HCT116 (cell line): ENCODE measurements around the gene ACSBG1. TPM values are rescaled to one million over a fixed set of nuclear protein-coding genes. Genes with fewer than 3 reads are reported as not detected.

Experiments used
- ATAC-seq: fragments of 200-7000 bp; cut with Tn5 transposase; 2 replicates; pipeline ENCODE4 v1.9.1; 2020; ENCODE audit warnings: mild to moderate bottlenecking, moderate library complexity
- BruUV-seq: library from RNA; stranded (reverse); fragments of 400-500 nt; replicated peaks from 2 replicates; lab custom pipeline; 2021; lab: Mats Ljungman, UMichigan
- CTCF ChIA-PET: fragments of 300-600 bp; sonication (Branson Sonifier 250); formaldehyde crosslinking; loops from one replicate; lab custom pipeline; 2021; ENCODE audit warnings: antibody characterized with exemption; lab: Charles Lee
- POLR2A ChIA-PET: fragments of 300-600, 350-600 bp; sonication (Branson Sonifier 250); formaldehyde crosslinking; loops from one replicate; lab custom pipeline; 2021; ENCODE audit warnings: antibody characterized with exemption; lab: Charles Lee
- RAD21 ChIA-PET, 2 experiments: fragments of 300-600 bp; sonication (Branson Sonifier 250); formaldehyde crosslinking; loops; one replicate each; lab custom pipeline; 2023; ENCODE audit warnings: low total read pairs in 2 of 2; ENCODE audit not compliant: uncharacterized antibody in 2 of 2, unreplicated experiment in 2 of 2, low non-redundant PET in 1 of 2; lab: Charles Lee
- DNase-seq: peaks from one replicate; pipeline ENCODE4 v3.0.0-alpha.2; 2010; ENCODE audit warnings: low read depth, low spot score
- H2AFZ ChIP-seq: fragments of 200-600 bp; shearing (Covaris generic), sonication (generic); 2 replicates; pipeline ENCODE4 v1.6.1; 2017; ENCODE audit warnings: low read depth, mixed run types, mixed read lengths, antibody characterized with exemption, low read length; ENCODE audit not compliant: poor library complexity, severe bottlenecking
- H3K27ac ChIP-seq: 2 replicates; pipeline ENCODE4 v1.5.1; 2012; ENCODE audit warnings: low read depth, low read length
- H3K27me3 ChIP-seq: fragments of 200-600 bp; sonication (generic); 2 replicates; pipeline ENCODE4 v1.6.1; 2016; ENCODE audit warnings: mixed run types, low read length, mixed read lengths; ENCODE audit not compliant: insufficient read depth
- H3K36me3 ChIP-seq, 2 experiments: fragments of 200-500 bp in 1 of 2; fragments of 200-600 bp in 1 of 2; sonication (Bioruptor generic) in 1 of 2; sonication (generic) in 1 of 2; 2 replicates each; pipeline versions ENCODE4 v1.5.1 to v1.6.1; 2014 to 2016; ENCODE audit warnings: low read length in 2 of 2, inconsistent platforms in 1 of 2, mixed read lengths in 1 of 2, mixed run types in 1 of 2; ENCODE audit not compliant: insufficient read depth in 2 of 2, control insufficient read depth in 1 of 2
- H3K4me1 ChIP-seq, 2 experiments: fragments of 200-600 bp in 1 of 2; sonication (generic) in 1 of 2; 2 replicates each; pipeline versions ENCODE4 v1.5.1 to v1.6.1; 2012 to 2017; ENCODE audit warnings: low read length in 2 of 2, inconsistent platforms in 1 of 2, mild to moderate bottlenecking in 1 of 2, mixed read lengths in 1 of 2, mixed run types in 1 of 2, moderate library complexity in 1 of 2; ENCODE audit not compliant: insufficient read depth in 2 of 2, control insufficient read depth in 1 of 2
- H3K4me2 ChIP-seq: fragments of 200-600 bp; sonication (generic); 2 replicates; pipeline ENCODE4 v1.6.1; 2017; ENCODE audit warnings: mixed run types, low read length, mixed read lengths
- H3K4me3 ChIP-seq, 2 experiments: fragments of 200-600 bp in 1 of 2; sonication (generic) in 1 of 2; replicated peaks in 1 of 2; 2 replicates each; pipeline ENCODE4 v1.5.1; 2011 to 2016; ENCODE audit warnings: low read length in 2 of 2, control low read depth in 1 of 2, low read depth in 1 of 2, mild to moderate bottlenecking in 1 of 2, mixed read lengths in 1 of 2, mixed run types in 1 of 2
- H3K79me2 ChIP-seq: fragments of 200-600 bp; sonication (generic); 2 replicates; pipeline ENCODE4 v1.6.1; 2017; ENCODE audit warnings: mild to moderate bottlenecking, mixed run types, low read length, moderate library complexity, mixed read lengths; ENCODE audit not compliant: insufficient read depth
- H3K9ac ChIP-seq: fragments of 200-600 bp; sonication (generic); 2 replicates; pipeline ENCODE4 v1.6.1; 2016; ENCODE audit warnings: low read length, mixed read lengths
- H3K9me2 ChIP-seq: fragments of 200-600 bp; sonication (generic), shearing (Covaris generic); 2 replicates; pipeline ENCODE4 v1.6.1; 2017; ENCODE audit warnings: mixed run types, mild to moderate bottlenecking, moderate library complexity; ENCODE audit not compliant: insufficient read depth
- H3K9me3 ChIP-seq, 2 experiments: fragments of 200-500 bp in 1 of 2; fragments of 200-600 bp in 1 of 2; sonication (Bioruptor generic) in 1 of 2; sonication (generic) in 1 of 2; 2 replicates each; pipeline ENCODE4 v1.6.1; 2014 to 2017; ENCODE audit warnings: low read length in 2 of 2, mixed read lengths in 2 of 2, inconsistent platforms in 1 of 2, low read depth in 1 of 2, mild to moderate bottlenecking in 1 of 2, mixed run types in 1 of 2, moderate library complexity in 1 of 2; ENCODE audit not compliant: control insufficient read depth in 1 of 2, insufficient read depth in 1 of 2
- H4K20me1 ChIP-seq: fragments of 200-600 bp; sonication (generic), shearing (Covaris generic); 2 replicates; pipeline ENCODE4 v1.6.1; 2017; ENCODE audit warnings: mixed run types, mild to moderate bottlenecking, moderate library complexity; ENCODE audit not compliant: insufficient read depth
- CBX3 ChIP-seq: IDR thresholded peaks from 2 replicates; pipeline ENCODE4 v1.6.1; 2012; ENCODE audit warnings: low read depth
- FOSL1 ChIP-seq: IDR thresholded peaks from 2 replicates; pipeline ENCODE4 v1.6.1; 2012; ENCODE audit warnings: low read depth
- JUND ChIP-seq: IDR thresholded peaks from 2 replicates; pipeline ENCODE4 v1.6.1; 2012
- POLR2A ChIP-seq: IDR thresholded peaks from 2 replicates; pipeline ENCODE4 v1.7.0; 2011; ENCODE audit warnings: borderline replicate concordance; ENCODE audit not compliant: insufficient read depth, insufficient read length; ENCODE audit errors: extremely low read depth
- POLR2AphosphoS5 ChIP-seq: IDR thresholded peaks from 2 replicates; pipeline ENCODE4 v1.6.1; 2011; ENCODE audit warnings: mild to moderate bottlenecking, low read depth, low read length, moderate library complexity
- RAD21 ChIP-seq: IDR thresholded peaks from 2 replicates; pipeline ENCODE4 v1.6.1; 2012; ENCODE audit warnings: low read depth, mild to moderate bottlenecking
- SIN3A ChIP-seq: IDR thresholded peaks from 2 replicates; pipeline ENCODE4 v1.6.1; 2012; ENCODE audit warnings: low read depth
- SRF ChIP-seq: IDR thresholded peaks from 2 replicates; pipeline ENCODE4 v1.6.1; 2012; ENCODE audit warnings: low read depth
- ZFX ChIP-seq: fragments of 450-650 bp; IDR thresholded peaks from 2 replicates; pipeline ENCODE4 v1.6.1; 2017
- intact Hi-C: fragments of 100-400 bp; cut with micrococcal nuclease; formaldehyde crosslinking; loops from 2 replicates; pipeline ENCODE4 v1.10.0; 2022
- total RNA-seq: library from RNA; stranded (reverse); gene quantifications from one replicate; pipeline ENCODE4 v1.2.1, GENCODE V29; 2021; ENCODE audit not compliant: unreplicated experiment
- TF ChIP-seq, protein P1 (sequence below): IDR thresholded peaks from 2 replicates; pipeline ENCODE4 v1.6.1; 2011; ENCODE audit warnings: mild to moderate bottlenecking, low read length, moderate library complexity; ENCODE audit not compliant: insufficient replicate concordance; ENCODE audit errors: extremely low read depth
- TF ChIP-seq, protein P2 (sequence below): IDR thresholded peaks from 2 replicates; pipeline ENCODE4 v1.6.1; 2012
- TF ChIP-seq, protein P3 (sequence below): IDR thresholded peaks from 2 replicates; pipeline ENCODE4 v1.6.1; 2012; ENCODE audit warnings: low read depth

Gene ACSBG1
- total RNA-seq, 1 experiment from 2014 or later = 0.71 TPM

DNA sequence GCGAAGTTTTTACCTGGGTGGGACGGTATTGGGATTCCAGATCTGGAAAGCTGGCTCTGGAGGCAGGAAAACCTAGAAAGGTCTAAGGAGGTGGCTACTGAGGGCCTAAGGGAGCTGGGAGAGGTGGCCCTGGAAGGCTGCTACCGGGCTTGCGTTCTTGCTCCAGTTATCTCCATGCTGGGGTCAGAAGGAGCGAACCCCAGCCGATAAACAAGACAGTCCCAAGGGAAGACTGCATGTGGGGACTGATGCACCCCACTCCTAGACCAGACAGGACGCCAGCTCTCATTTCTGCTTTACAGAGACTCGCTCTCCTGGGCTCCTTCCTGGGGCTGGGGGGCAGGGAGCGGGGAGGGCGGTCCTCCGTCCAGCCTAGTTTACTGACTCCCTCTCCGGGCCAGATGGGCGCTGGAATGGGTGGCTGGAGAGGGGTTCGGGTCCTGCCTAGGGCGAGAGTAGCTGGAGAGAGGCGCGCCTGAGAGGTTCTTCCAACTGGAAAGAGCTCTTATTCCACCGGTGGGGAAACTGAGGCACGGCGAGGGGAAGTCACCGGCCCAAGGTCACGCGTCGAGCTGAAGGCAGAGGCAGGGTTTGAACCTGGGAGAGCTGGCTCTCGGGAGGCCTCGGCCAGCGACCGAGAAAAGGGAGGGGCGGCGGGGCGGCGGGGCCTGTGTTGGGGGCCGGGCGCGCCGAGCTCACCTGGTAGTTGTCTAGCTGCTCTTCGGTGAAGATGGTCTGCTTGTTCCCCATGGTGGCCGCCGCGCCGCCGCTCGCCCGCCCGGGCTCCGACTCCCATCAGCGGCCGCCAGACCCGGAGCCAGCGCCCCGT, 103.7 kb downstream of the ACSBG1 start (continued):
- TF ChIP-seq, protein P1, sequence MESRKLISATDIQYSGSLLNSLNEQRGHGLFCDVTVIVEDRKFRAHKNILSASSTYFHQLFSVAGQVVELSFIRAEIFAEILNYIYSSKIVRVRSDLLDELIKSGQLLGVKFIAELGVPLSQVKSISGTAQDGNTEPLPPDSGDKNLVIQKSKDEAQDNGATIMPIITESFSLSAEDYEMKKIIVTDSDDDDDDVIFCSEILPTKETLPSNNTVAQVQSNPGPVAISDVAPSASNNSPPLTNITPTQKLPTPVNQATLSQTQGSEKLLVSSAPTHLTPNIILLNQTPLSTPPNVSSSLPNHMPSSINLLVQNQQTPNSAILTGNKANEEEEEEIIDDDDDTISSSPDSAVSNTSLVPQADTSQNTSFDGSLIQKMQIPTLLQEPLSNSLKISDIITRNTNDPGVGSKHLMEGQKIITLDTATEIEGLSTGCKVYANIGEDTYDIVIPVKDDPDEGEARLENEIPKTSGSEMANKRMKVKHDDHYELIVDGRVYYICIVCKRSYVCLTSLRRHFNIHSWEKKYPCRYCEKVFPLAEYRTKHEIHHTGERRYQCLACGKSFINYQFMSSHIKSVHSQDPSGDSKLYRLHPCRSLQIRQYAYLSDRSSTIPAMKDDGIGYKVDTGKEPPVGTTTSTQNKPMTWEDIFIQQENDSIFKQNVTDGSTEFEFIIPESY = no peak
- TF ChIP-seq POLR2A (no peak), RAD21 (no peak), FOSL1 (no peak), JUND (no peak), POLR2AphosphoS5 (no peak), CBX3 (no peak)

DNA sequence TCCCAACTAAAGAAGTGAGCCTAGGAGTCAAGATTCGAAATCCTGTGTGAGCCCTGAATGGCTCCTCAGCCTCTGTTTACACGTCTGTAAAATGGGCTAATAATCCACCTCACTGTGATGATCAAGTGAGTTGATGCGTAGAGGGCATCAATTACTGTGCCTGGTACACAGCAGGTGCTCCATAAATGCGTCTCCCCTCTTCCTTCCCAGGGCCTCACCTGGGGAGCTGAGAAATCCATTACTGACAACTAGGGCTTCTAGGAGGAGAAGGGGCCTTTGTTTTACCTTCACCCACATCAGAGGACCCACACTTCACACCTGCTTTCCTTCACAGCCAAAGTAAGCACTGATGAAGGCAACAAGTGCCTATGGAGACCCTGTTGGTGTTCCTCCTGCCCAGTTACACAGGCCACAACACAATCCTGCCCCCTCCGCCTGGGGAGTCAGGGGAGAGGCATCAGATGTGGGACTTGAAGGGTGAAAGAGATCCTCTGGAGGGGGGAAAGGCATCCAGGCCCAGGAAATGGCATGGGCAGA, 104.5 kb downstream of the ACSBG1 start:
- Histone ChIP-seq H4K20me1 (no peaks in the 10 kb centered on the region), H2AFZ (no peak overlapping the region), H3K9me2 (no peaks in the 10 kb centered on the region), H3K79me2 (no peaks in the 10 kb centered on the region), H3K27ac (no peak overlapping the region; the same call in 1 of the 2 replicates), H3K27me3 (no peaks in the 10 kb centered on the region), H3K9me3 (no peaks in the 10 kb centered on the region), H3K36me3 (no peaks in the 10 kb centered on the region), H3K9ac (no peak overlapping the region), H3K4me2 (peak overlapping the region; percentile 93), H3K4me3 (no peak overlapping the region), H3K4me1 (peaks cover 15 to 45% of the 10 kb centered on the region in 2 experiments; a peak in 3 of 4 replicates)
- TSS peak; percentile 50 for BruUV-seq
- no peak for ATAC-seq
- POLR2A ChIA-PET = interaction anchor here (1.6 kb wide), 1 partner anchor 112 kb away, joined by 4 read pairs; no protein-coding TSS in a partner anchor
- CTCF ChIA-PET = interaction anchor here (1.2 to 1.8 kb wide), 4 partner anchors 10 to 110 kb away, joined by 4 to 6 read pairs (median 4); no protein-coding TSS in a partner anchor
- RAD21 ChIA-PET = interaction anchor here (1.0 to 1.4 kb wide), 1 partner anchor 66 kb away, joined by 3 to 4 read pairs; no protein-coding TSS in a partner anchor
- DNase-seq = no peak
- intact Hi-C loops = loop anchor here (5.0 kb wide), 1 partner anchor 67 kb away; no protein-coding TSS in a partner anchor
- TF ChIP-seq, protein P2, sequence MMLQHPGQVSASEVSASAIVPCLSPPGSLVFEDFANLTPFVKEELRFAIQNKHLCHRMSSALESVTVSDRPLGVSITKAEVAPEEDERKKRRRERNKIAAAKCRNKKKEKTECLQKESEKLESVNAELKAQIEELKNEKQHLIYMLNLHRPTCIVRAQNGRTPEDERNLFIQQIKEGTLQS = no peak
- TF ChIP-seq SRF (no peak), POLR2A (no peak), ZFX (no peak), POLR2AphosphoS5 (no peak), SIN3A (no peak)
- TF ChIP-seq, protein P1 = no peak
- TF ChIP-seq, protein P3, sequence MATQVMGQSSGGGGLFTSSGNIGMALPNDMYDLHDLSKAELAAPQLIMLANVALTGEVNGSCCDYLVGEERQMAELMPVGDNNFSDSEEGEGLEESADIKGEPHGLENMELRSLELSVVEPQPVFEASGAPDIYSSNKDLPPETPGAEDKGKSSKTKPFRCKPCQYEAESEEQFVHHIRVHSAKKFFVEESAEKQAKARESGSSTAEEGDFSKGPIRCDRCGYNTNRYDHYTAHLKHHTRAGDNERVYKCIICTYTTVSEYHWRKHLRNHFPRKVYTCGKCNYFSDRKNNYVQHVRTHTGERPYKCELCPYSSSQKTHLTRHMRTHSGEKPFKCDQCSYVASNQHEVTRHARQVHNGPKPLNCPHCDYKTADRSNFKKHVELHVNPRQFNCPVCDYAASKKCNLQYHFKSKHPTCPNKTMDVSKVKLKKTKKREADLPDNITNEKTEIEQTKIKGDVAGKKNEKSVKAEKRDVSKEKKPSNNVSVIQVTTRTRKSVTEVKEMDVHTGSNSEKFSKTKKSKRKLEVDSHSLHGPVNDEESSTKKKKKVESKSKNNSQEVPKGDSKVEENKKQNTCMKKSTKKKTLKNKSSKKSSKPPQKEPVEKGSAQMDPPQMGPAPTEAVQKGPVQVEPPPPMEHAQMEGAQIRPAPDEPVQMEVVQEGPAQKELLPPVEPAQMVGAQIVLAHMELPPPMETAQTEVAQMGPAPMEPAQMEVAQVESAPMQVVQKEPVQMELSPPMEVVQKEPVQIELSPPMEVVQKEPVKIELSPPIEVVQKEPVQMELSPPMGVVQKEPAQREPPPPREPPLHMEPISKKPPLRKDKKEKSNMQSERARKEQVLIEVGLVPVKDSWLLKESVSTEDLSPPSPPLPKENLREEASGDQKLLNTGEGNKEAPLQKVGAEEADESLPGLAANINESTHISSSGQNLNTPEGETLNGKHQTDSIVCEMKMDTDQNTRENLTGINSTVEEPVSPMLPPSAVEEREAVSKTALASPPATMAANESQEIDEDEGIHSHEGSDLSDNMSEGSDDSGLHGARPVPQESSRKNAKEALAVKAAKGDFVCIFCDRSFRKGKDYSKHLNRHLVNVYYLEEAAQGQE = no peak
